NCI-H2081 (cell line): Measurements from ENCODE around the gene SPATA7.
"Not testable (repeated sequence)": the region's sequence is repeated elsewhere in the genome, so short reads cannot be mapped to it uniquely, and the experiment has no call there.

ENCODE experiments used
- DNase-seq, 2 experiments: peaks; one replicate each; lab custom pipeline; 2025; lab: John Stamatoyannopoulos, UW

Gene SPATA7, protein sequence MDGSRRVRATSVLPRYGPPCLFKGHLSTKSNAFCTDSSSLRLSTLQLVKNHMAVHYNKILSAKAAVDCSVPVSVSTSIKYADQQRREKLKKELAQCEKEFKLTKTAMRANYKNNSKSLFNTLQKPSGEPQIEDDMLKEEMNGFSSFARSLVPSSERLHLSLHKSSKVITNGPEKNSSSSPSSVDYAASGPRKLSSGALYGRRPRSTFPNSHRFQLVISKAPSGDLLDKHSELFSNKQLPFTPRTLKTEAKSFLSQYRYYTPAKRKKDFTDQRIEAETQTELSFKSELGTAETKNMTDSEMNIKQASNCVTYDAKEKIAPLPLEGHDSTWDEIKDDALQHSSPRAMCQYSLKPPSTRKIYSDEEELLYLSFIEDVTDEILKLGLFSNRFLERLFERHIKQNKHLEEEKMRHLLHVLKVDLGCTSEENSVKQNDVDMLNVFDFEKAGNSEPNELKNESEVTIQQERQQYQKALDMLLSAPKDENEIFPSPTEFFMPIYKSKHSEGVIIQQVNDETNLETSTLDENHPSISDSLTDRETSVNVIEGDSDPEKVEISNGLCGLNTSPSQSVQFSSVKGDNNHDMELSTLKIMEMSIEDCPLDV

GRCh38 chr14:88385212-88386101 is at the start of gene SPATA7:
SPATA7 (plus strand) TSS chr14:88385657; CDS start chr14:88385819, 162 bp downstream.
- DNase-seq, result peak; percentile 95

DNA sequence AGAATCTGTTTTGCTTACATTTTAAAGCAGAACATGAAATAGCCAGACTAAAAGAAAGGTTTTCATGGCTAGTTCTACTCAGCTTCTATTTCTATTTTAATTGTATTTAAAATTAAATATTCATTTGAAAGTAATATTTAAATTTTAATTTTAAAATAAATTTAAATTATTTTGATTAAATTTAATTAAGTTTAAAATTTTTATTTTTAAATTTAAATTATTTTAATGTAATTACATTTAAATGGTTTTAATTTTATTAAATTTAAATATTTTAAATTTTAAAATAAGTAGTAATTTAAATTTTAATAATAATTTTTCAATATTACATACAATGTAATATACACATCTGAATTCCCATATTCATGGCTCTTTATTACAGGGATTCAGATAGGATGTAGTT is 45.1 kb upstream of the SPATA7 start:
- no peak for DNase-seq

DNA sequence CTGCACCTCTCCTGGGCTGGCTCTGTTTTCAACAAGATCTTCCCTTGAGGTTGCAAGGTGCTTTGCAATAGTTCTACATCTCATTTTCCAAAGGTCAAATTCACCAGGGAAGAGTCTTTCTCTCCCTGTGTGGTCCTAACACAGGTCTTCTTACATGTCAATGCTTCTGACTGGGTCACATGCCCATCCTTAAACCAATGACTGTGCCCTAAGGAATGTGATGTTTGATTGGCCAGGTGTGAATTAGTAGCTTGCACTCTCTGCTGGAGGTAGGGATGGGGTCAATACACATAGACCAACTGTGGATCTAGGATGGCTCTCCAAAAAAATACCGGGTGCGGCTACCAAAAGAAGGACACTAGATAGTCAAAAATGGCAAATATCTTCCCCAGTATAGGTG is 42.5 kb upstream of the SPATA7 start:
- no peak for DNase-seq

DNA sequence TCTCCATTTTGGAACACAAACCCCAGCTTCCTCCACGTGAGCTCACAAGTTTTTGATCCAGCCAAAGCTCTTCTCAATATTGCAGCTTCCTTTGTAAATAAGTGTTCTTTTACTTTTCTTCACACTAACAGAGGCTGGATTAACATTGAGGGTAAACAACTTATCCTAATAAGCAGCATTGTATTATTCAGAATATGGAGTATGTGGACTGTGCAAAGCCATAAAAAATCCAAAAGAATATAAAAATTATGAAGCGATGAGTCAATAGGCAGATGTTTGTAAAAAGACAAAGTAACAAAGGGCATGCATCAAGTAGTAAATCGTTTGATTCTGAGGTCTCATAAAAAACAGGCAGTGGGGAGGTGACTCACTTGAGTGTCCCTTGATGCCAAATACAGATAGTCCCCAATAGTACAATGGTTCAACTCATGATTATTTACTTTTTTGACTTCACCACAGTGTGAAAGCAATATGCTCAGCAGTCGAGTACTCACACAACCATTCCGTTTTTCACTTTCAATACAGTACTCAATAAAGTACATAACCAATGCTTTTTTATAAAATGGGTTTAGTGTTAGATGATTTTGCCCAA is 39.3 kb upstream of the SPATA7 start:
- DNase-seq, result no peak

GRCh38 chr14:88348546-88348945 is 36.9 kb upstream of the SPATA7 start:
- DNase-seq, result no peak

DNA sequence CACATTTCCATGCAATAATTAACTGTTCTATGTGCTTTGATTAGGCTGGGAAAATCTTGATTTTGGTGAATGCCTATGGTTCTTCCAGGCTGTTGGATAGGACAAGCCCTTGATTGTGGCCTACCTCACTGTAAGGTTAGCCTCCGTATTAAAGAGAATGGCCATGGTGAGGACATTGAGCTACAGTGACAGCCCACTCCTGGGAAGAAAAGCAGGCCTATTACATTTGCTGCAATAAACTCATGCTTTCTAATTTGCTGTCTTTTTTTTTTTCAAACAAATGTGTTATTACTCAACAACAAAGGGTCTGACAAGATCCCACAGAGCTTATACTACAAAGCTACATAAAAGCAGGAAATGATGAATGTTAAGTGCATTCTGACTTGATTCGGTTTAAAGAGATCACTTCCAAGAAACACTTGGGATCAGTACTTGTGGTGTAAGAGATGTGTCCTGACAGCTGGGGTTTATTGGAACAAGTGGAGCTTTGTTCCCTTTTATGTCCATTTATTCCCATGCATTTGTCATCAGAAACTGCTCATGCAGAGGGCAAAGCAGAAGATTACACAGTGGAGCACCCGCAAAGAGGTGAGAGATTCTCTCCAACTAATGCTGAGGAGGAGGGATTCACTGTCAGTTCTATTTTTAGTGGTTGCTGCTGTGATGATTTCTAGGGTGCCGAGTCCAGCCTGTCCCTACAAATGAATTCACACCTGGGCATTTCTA is 33.3 kb upstream of the SPATA7 start:
- DNase-seq, result peak in 1 of 2 experiments; percentile 40

- peak; percentile 17 to 54 for DNase-seq
Measured at GRCh38 chr14:88352698-88353097, 32.8 kb upstream of the SPATA7 start.

GRCh38 chr14:88354358-88354757 is 31.1 kb upstream of the SPATA7 start:
- DNase-seq, result no peak

DNA sequence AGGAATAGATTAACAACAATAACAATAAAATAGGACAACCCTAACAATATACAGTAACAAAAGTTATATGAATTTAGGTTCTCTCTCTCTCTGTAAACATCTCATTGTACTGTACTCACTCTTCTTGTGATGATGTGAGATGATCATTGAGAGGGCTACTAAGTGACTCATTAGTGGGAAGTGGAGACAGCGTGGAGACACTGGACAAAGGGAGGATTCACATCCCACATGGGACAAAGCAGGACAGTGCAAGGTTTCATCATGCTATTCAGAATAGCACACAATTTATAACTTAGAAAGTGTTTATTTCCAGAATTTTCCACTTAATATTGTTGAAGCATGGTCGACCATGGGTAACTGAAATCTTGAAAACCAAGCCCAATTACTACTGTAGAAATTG is 26.0 kb upstream of the SPATA7 start:
- DNase-seq, result no peak

DNA sequence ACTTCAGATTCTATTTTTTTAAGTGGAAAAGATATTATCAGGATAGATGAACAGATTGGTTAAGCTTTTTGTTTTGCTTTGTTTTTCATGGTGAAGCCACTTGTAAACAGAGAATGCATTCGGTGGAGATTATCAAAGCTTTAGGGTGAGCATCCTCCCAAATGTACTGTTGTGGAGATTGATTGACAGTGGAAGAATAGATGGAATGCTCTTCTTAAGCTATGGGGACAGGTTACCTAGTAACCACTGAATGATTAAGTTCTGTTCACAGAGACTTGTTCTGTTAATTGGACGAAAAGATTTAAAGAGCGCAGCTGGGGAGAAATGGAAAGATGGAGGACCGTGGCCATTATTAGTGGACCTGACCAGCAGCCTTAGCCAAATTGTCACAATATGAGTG is 21.8 kb upstream of the SPATA7 start:
- no peak for DNase-seq

- no peak for DNase-seq
Measured at GRCh38 chr14:88364710-88365413, 20.6 kb upstream of the SPATA7 start.

DNA sequence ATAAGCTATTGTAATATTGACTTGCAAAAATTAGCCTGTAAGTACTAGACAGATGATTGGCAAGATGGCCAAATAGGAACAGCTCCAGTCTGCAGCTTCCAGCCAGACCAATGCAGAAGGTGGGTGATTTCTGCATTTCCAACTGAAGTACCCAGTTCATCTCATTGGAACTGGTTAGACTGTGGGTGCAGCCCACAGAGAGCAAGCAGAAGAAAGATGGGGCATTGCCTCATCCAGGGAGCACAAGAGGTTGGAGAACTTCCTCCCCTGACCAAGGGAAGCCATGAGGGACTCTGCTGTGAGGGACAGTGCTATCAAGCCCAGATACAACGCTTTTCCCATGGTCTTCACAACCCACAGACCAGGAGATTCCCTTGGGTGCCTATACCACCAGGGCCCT is 16.0 kb upstream of the SPATA7 start:
- DNase-seq, result no peak

DNA sequence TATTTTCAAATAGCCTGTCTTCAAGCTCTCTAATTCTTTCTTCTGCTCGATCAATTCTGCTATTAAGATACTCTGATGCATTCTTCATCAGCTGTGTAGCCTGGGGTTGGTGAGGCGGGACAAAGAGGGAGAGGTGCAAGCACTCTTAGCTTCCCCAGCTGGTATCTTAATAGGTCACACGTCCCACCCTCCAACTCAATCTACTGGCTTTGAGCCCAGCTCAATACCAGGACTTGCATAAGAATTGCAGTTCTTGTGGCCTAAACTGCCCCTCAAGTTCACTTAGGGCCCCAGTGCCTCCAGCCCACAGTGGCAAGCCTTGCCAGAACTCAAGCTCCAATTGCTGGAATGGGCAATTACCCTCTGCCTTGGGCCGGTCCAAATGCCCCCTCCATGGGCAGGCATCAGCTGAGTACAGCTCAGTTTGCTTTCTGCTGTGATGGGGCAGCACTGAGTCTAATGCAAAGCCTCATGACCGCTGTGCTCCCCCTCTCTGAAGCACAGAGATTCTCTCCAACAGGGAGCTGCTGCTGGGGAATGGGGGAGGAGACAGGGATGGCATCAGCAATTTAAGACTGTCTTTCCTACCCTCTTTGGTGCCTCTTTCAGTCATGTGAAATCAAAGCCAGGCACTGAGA is 5.6 kb upstream of the SPATA7 start:
- no peak for DNase-seq

DNA sequence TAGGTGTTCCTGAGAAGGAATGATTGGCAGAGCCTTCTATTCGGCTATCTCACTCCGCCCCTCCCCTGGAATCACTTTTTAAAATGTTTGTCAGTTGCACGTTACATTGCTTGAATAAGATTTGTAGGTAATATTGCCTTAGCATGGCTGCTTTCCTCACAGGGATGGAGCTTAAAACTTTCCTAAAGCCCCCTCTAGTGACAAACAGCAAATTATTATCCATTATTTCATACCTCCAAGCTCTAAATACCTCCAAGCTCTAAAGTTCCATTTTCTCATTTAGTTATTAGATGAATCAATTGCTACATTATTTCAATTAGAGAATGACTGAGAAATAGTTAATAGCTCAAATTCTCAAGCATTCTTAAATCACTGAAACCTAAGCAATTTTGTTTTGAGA is 5.1 kb upstream of the SPATA7 start:
- no peak for DNase-seq

GRCh38 chr14:88381634-88382033 is 3.8 kb upstream of the SPATA7 start:
- DNase-seq, result not testable (repeated sequence)

DNA sequence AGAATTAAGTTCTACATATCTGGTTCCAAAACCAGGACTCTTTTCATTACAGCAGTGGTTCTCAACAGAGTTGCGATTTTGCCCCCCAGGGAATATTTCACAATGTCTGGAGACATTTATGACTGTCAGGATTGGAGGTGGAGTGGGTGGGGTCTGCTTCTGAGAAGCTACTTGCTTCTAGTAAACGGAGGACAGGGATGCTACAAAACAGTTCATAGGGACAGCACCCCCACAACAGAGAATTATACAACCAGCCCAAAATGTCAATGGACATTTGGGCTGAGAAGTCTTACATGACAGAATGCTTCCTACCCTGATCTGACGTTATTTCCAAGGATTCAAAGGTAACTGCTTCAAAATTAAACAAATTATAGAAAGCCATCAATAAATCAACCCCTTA is 739 bp upstream of the SPATA7 start:
- no peak for DNase-seq

DNA sequence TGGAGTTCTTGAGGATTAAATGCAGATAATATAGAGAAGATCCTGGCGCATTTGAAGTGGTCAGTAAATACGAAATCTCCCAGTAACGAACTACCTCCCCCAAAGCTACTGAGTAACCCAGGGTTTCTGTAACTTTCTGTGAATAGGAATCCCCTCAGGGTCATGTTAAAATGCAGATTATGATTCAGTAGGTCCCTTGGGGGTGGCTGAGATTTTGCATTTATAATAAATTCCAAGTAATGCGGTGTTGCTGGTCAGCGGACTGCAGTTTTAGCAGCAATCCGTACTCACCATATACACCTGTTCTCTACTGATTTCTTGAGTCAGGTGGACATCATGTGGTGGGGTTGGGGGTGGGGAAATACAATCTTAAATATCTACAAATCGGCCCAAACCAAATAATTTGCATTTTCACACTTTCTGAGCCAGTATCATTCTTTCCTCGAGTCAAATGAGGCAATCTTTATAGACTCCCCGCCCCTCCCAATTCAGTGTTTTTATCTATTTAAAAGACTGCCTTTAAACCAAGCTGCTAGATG is 868 bp downstream of the SPATA7 start:
- no peak for DNase-seq

DNA sequence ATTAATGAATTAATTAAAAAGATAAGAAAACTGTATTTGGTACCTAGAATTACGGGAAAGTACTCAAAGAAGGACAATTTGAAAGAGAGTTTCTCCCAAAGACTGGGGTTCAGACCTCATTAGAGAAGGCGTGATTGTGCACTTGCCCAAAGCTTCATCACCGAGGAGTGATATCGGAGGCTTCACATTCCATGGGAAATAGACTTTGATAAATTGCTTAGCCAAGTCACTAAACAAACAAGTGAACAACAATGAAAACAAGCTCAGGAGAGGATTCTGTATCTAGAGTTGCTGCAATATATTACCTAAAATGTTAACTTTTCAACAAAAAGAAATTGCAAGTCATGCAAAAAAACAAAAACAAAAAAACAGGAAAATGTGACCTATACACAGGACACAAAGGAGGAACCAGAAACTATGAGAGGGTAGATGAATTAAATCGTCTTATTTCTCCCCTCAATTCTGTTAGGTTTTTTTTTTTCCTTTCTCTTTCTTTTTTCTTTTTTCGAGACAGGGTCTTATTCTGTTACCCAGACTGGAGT is 3.4 kb downstream of the SPATA7 start:
- DNase-seq, result no peak

DNA sequence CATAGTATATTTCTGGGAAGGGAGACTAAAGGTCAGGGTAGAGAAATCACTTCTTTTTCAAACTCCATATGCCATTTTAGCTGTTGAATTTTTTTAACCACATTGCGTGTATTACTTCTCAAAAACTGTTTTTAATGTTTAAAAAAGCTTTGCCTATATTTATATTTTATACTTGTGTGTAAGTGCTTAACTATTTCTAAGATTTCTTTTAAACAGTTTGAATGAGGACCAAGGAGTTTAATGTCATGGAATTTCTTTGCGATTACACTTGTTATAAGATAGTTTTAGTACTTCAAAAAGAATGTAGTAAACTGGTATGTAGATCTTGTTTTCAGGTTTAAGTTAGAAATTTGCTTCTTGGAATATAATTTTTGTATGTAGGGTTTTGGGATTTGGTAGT is 7.2 kb downstream of the SPATA7 start:
- no peak for DNase-seq

DNA sequence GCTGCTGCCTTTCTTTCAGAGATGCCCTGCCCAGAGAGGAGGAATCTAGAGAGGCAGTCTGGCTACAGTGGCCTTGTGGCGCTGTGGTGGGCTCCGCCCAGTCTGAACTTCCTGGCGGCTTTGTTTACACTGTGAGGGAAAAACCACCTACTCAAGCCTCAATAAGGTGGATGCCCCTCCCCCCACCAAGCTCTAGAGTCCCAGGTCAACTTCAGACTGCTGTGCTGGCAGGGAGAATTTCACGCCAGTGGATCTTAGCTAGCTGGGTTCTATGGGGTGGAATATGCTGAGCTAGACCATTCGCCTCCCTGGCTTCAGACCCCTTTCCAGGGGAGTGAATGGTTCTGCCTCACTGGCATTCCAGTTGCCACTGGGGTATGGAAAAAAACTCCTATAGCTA is 25.6 kb downstream of the SPATA7 start:
- DNase-seq, result no peak
